Ishikawa (cell line): ENCODE data around the gene DCLRE1B.

ENCODE experiments used
- CEBPB ChIP-seq: IDR thresholded peaks from 2 replicates; pipeline ENCODE4 v1.6.1; 2012
- CREB1 ChIP-seq: IDR thresholded peaks from 2 replicates; pipeline ENCODE4 v1.6.1; 2012; ENCODE audit warnings: low read depth
- EGR1 ChIP-seq: IDR thresholded peaks from 2 replicates; pipeline ENCODE4 v1.6.1; 2012
- EP300 ChIP-seq: IDR thresholded peaks from 2 replicates; pipeline ENCODE4 v1.6.1; 2012; ENCODE audit warnings: borderline replicate concordance
- FOXM1 ChIP-seq: IDR thresholded peaks from 2 replicates; pipeline ENCODE4 v1.6.1; 2012; ENCODE audit warnings: low read depth, borderline replicate concordance
- NFIC ChIP-seq: IDR thresholded peaks from 2 replicates; pipeline ENCODE4 v1.6.1; 2012
- RAD21 ChIP-seq: IDR thresholded peaks from 2 replicates; pipeline ENCODE4 v1.6.1; 2012; ENCODE audit warnings: low read depth
- REST ChIP-seq: IDR thresholded peaks from 2 replicates; pipeline ENCODE4 v1.6.1; 2012; ENCODE audit warnings: low read depth, mild to moderate bottlenecking
- TAF1 ChIP-seq: IDR thresholded peaks from 2 replicates; pipeline ENCODE4 v1.6.1; 2012; ENCODE audit warnings: low read depth, mild to moderate bottlenecking
- TCF12 ChIP-seq: IDR thresholded peaks from 2 replicates; pipeline ENCODE4 v1.6.1; 2012; ENCODE audit warnings: low read depth
- TEAD4 ChIP-seq: IDR thresholded peaks from 2 replicates; pipeline ENCODE4 v1.6.1; 2012
- USF1 ChIP-seq: IDR thresholded peaks from 2 replicates; pipeline ENCODE4 v1.6.1; 2012
- YY1 ChIP-seq: IDR thresholded peaks from 2 replicates; pipeline ENCODE4 v1.6.1; 2012; ENCODE audit warnings: low read depth
- ZBTB7A ChIP-seq: IDR thresholded peaks from 2 replicates; pipeline ENCODE4 v1.6.1; 2012; ENCODE audit warnings: low read depth
- TF ChIP-seq, protein P1 (sequence below): IDR thresholded peaks from 2 replicates; pipeline ENCODE4 v1.6.1; 2012

DCLRE1B gene

GRCh38 chr1:113946678-113947387, 41.7 kb downstream of the DCLRE1B start:
- no peak for TF ChIP-seq YY1
- TF ChIP-seq USF1, result no peak
- no peak for TF ChIP-seq TAF1
- no peak for TF ChIP-seq NFIC
- TF ChIP-seq, protein P1, sequence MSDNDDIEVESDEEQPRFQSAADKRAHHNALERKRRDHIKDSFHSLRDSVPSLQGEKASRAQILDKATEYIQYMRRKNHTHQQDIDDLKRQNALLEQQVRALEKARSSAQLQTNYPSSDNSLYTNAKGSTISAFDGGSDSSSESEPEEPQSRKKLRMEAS, result no peak
- no peak for TF ChIP-seq RAD21
- no peak for TF ChIP-seq FOXM1
- TF ChIP-seq EGR1, result no peak
- TF ChIP-seq CEBPB, result no peak
- no peak for TF ChIP-seq EP300
- TF ChIP-seq TCF12, result no peak
- no peak for TF ChIP-seq TEAD4
- TF ChIP-seq REST, result no peak
- TF ChIP-seq ZBTB7A, result no peak

DNA sequence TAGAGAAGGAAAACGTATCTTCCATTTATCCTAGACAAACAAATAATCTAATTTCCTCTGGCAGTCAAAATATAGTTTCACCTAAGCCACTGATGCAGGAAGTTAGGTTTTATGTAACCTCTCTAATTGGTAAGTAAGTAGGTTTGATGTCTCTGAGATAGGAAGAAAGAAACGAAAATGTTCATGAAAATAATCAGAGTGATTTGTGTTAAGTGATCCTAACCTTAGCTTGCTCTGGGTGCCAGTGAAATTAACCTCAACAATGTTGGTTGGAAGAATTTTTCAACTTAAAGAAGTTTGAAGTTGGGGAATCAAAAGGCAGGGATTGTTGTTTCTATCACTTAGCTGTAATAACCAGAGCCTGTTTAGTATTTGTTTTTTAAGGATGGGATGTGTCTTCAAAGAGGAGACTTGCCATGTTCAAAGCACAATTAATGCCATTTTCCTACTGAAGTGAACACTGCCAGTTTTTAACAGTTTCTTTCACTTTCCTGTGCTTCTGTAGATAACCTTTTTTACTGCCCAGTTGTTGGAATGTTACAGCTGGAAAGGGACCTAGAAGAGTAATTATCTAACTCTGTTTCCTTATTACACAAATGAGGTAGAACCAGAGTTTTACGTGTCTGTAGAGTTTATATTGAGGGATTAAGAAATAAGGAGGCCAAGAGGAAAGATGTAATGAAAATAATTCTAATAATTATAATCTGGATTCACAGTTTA, 42.4 kb downstream of the DCLRE1B start:
- no peak for TF ChIP-seq ZBTB7A
- TF ChIP-seq TEAD4, result no peak
- TF ChIP-seq RAD21, result no peak
- no peak for TF ChIP-seq CREB1
- TF ChIP-seq FOXM1, result no peak
- TF ChIP-seq TAF1, result no peak
- TF ChIP-seq USF1, result no peak
- TF ChIP-seq YY1, result no peak
- TF ChIP-seq NFIC, result no peak
- TF ChIP-seq TCF12, result no peak
- TF ChIP-seq EP300, result no peak

DNA sequence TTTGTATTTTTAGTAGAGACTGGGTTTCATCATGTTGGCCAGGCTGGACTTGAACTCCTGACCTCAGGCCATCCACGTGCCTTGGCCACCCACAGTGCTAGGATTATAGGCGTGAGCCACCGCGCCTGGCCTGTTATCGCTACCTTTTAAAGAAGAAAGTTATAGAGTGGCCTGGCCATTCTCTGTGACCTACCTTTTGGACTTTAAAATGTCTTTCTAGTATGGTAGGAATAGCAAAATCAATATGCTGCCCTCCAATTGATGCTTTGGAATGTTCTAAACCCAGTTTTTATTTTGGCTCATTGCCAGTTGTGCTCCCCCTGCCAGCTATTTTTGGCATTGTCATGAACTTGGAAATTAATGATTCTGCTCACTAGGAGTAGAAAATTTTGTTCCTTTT, 43.9 kb downstream of the DCLRE1B start:
- TF ChIP-seq, protein P1, result no peak
- TF ChIP-seq ZBTB7A, result no peak
- TF ChIP-seq REST, result no peak
- TF ChIP-seq EGR1, result no peak
- no peak for TF ChIP-seq TAF1
- TF ChIP-seq NFIC, result peak; percentile 75

- TF ChIP-seq EGR1 (no peak), CREB1 (no peak), CEBPB (no peak), REST (no peak)
Measured at GRCh38 chr1:113950908-113951307, 45.8 kb downstream of the DCLRE1B start.

DNA sequence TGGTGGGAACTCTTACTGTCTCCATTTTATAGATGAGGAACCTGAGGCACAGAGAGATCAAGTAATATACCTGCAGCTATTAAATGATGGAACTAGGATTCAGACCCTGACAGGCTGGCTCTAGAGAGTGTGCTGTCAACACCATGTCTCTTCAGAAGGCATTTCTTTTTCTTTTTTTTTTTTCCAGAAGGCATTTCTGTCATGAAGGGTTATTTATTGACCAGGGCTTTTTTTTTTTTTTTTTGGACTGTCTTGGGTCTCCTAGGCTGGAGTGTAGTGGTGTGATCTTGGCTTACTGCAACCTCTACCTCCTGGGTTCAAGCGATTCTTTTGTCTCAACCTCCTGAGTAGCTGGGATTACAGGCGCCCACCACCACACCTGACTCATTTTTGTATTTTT, 46.6 kb downstream of the DCLRE1B start:
- TF ChIP-seq CREB1, result no peak
- TF ChIP-seq TEAD4, result no peak
- TF ChIP-seq NFIC, result no peak
- TF ChIP-seq USF1, result no peak
- no peak for TF ChIP-seq FOXM1
- no peak for TF ChIP-seq REST
- TF ChIP-seq EP300, result no peak
- TF ChIP-seq TCF12, result no peak
- no peak for TF ChIP-seq TAF1
- TF ChIP-seq ZBTB7A, result no peak
- TF ChIP-seq RAD21, result no peak
